ENCODE results near the gene ECM2. TPM values are rescaled to one million over a fixed set of nuclear protein-coding genes. Genes with fewer than 3 reads are reported as not detected.

The ECM2 gene
- total RNA-seq, 3 donors from 2014 or later: 1.0 to 5.0 (median 1.9) TPM

DNA sequence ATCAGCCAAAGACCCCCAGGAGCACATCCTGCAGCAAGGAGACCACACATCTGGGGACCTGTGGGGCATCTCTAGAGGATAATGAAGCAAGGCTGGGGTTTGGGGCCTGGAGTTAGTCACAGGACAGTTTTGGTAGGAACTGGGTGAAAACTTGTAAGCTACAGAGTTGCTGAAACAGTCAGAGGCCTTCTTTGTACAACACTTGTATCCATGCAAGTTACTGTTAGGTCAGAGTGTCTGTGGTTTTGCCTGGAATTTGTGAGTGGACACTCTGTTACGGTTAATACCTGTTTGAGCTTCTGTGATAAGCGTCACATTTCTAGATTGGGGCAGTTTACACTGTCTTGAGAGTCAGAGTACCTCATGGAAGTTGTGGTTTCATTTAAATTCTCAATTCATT lies 30.9 kb downstream of the ECM2 start:
- TF ChIP-seq, protein P1, sequence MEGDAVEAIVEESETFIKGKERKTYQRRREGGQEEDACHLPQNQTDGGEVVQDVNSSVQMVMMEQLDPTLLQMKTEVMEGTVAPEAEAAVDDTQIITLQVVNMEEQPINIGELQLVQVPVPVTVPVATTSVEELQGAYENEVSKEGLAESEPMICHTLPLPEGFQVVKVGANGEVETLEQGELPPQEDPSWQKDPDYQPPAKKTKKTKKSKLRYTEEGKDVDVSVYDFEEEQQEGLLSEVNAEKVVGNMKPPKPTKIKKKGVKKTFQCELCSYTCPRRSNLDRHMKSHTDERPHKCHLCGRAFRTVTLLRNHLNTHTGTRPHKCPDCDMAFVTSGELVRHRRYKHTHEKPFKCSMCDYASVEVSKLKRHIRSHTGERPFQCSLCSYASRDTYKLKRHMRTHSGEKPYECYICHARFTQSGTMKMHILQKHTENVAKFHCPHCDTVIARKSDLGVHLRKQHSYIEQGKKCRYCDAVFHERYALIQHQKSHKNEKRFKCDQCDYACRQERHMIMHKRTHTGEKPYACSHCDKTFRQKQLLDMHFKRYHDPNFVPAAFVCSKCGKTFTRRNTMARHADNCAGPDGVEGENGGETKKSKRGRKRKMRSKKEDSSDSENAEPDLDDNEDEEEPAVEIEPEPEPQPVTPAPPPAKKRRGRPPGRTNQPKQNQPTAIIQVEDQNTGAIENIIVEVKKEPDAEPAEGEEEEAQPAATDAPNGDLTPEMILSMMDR (IDR thresholded peaks at IDR 0.05): no peak
- intact Hi-C loops (cut with DNase I, micrococcal nuclease): no loop called here
- Histone ChIP-seq H3K9me3 (no peaks in the 10 kb centered on the region), H3K4me3 (no peak overlapping the region), H3K36me3 (ENCODE audit: low read depth) (no peaks in the 10 kb centered on the region), H3K4me1 (ENCODE audit: low read depth) (peaks cover 3% of the 10 kb centered on the region)
- ATAC-seq: no peak
- DNase-seq: no peak

DNA sequence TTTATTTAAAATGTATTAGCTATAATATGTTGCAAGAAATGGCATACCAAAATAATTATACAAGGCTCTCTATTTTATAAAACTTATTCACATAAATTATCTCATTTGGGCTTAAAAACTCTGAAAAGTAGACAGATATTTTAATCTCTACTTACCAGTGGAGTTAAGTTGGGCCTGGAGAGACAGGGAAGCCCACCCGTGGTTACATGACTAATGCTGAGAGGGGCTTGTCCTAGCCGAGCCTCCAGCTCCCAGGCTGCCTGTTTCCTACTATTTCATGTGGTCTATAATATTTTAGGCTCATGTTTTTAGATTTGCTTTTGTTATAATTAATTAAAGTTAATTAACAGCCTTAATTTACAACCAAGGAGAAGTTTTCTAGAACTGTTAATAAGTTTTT lies 32.6 kb downstream of the ECM2 start:
- Histone ChIP-seq H3K4me1 (ENCODE audit: low read depth) (peaks cover 3% of the 10 kb centered on the region), H3K4me3 (no peak overlapping the region), H3K9me3 (no peaks in the 10 kb centered on the region), H3K36me3 (ENCODE audit: low read depth) (no peaks in the 10 kb centered on the region)
- DNase-seq: no peak
- intact Hi-C loops (cut with DNase I, micrococcal nuclease): no loop called here
- ATAC-seq: no peak
- TF ChIP-seq, protein P1 (IDR thresholded peaks at IDR 0.05): no peak

DNA sequence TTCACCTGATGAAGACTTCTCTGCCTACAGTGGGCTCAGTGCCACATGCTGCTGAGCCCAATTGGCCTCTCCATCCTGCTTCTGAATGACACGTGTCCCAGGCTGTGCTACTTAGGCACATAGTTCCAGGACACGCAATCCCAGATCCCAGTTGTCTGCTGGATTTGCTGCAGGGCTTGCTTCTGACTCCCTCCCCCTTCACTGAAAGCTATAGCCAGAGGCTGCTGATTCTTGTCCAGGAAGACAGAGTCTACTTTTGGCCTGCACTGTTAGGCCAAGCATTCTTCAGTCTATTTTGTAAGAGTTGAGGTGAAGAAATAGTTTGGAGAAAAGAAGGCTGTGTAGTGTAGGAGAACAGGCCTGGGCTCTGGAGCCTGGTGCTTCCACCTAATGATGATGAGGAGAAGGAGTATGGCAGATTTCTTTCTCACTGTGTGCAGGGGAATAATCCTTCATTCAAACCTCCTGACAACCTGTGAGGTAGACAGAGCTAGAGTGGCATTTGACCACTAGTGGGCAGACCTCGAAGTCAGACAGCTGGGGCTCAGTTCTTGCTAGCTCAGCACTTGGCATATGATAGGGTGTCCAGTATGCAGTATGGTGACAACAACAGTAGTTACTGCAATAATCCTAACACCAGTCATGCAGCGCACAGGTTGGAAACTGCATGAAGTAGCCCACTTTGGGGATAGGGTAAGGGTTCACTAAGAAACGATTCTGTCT lies 34.0 kb downstream of the ECM2 start:
- intact Hi-C loops (cut with DNase I, micrococcal nuclease): no loop called here
- TF ChIP-seq, protein P1 (IDR thresholded peaks at IDR 0.05): peak; percentile 46
- no peaks in the 10 kb centered on the region for H3K36me3 ChIP-seq (ENCODE audit: low read depth)
- H3K4me3 ChIP-seq: no peak overlapping the region
- ATAC-seq (peak; percentile 87), DNase-seq (peak in 2 of 3 donors; percentile 43 to 63)
- H3K4me1 ChIP-seq (ENCODE audit: low read depth): no peaks in the 10 kb centered on the region
- H3K9me3 ChIP-seq: no peaks in the 10 kb centered on the region

DNA sequence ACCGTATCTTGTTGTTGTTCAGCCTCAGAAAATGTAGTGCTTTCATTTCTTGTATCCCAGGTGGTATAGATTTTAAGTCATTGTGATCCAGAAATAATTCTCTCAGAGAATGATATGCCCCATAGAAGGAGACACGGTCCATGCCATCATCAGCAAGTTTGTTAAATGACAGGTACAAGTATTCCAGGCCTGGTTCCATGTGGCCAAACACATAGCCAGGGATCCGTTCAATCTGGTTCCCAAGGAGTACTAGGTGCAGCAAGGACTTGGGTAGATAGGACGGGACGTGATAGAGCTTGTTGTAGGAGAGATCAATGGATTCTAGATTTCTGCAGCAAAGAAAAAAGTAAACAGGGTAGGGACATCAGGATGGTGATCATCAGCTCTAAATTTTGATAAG lies 35.1 kb downstream of the ECM2 start:
- H3K4me1 ChIP-seq (ENCODE audit: low read depth): no peaks in the 10 kb centered on the region
- intact Hi-C loops (cut with DNase I, micrococcal nuclease): no loop called here
- TF ChIP-seq, protein P1 (IDR thresholded peaks at IDR 0.05): no peak

DNA sequence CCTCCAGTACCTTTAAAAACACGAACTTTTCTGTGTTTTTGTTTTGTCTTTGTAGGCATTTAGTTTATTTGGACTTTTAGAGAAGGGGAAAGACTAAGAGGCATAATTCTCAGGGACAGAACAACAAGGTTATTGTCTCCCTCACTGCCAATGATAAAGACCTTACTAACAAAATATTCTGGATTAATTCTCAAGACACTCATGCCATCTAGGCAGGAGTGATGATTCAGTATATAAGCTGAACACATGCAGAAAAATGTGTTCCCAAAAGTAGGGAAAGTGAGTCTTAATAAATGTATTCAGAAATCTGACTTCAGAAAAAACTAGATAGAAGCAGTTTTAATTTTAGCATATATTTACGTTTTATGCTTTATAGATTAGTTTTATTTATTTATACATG lies 36.1 kb downstream of the ECM2 start:
- DNase-seq: no peak
- TF ChIP-seq, protein P1 (IDR thresholded peaks at IDR 0.05): no peak
- no peak for ATAC-seq
- Histone ChIP-seq H3K4me3 (no peak overlapping the region), H3K36me3 (ENCODE audit: low read depth) (no peaks in the 10 kb centered on the region), H3K9me3 (no peaks in the 10 kb centered on the region), H3K4me1 (ENCODE audit: low read depth) (no peaks in the 10 kb centered on the region)
- intact Hi-C loops (cut with DNase I, micrococcal nuclease): no loop called here

More for the DNA sequence above, 35.1 kb downstream of the ECM2 start:
- Histone ChIP-seq H3K36me3 (ENCODE audit: low read depth) (no peaks in the 10 kb centered on the region), H3K9me3 (no peaks in the 10 kb centered on the region), H3K4me3 (no peak overlapping the region)
- ATAC-seq (no peak), DNase-seq (no peak)
